HepG2 (cell line): ENCODE data around the gene PLSCR4. TPM values are rescaled to one million over a fixed set of nuclear protein-coding genes. Genes with fewer than 3 reads are reported as not detected.
"Not testable (repeated sequence)": the region's sequence is repeated elsewhere in the genome, so short reads cannot be mapped to it uniquely, and the experiment has no call there.

Experiments used
- ATAC-seq: fragments of 200-7000 bp; cut with Tn5 transposase; 3 replicates; pipeline ENCODE4 v1.9.1; 2020; ENCODE audit warnings: mild to moderate bottlenecking, moderate library complexity
- BruUV-seq: library from RNA; stranded (reverse); fragments of 400-500 nt; replicated peaks from 2 replicates; lab custom pipeline; 2021; lab: Mats Ljungman, UMichigan
- CTCF ChIA-PET: fragments of 300-600 bp; formaldehyde crosslinking; extraction: SDS; loops from one replicate; lab custom pipeline; 2021; ENCODE audit warnings: low total read pairs, inconsistent platforms, low intra/inter-chr PET ratio; lab: Yijun Ruan, JAX
- POLR2A ChIA-PET: fragments of 350-600 bp; sonication (Branson Sonifier 250); formaldehyde crosslinking; loops from one replicate; lab custom pipeline; 2020; ENCODE audit warnings: antibody characterized with exemption, inconsistent platforms; lab: Yijun Ruan, JAX
- DNase-seq: peaks from one replicate; pipeline ENCODE4 v3.0.0-alpha.2; 2015; ENCODE audit warnings: low spot score
- FAIRE-seq: peaks from 3 replicates; lab custom pipeline; 2011; peaks lifted over from hg19 to GRCh38; lab: Jason Lieb, UNC
- H2AFZ ChIP-seq: one replicate; pipeline ENCODE4 v1.6.1; 2011; ENCODE audit warnings: low read length, inconsistent platforms
- H3K27ac ChIP-seq: fragments of 300-600 bp; 3 replicates; pipeline ENCODE4 v1.8.0; 2011; ENCODE audit warnings: mixed run types, mild to moderate bottlenecking, mixed read lengths, low read length, inconsistent platforms; ENCODE audit not compliant: insufficient read depth; ENCODE audit errors: extremely low read length
- H3K27me3 ChIP-seq, 2 experiments: fragments of 200-600 bp in 1 of 2; 2 replicates in 1 of 2; 3 replicates in 1 of 2; pipeline versions ENCODE4 v1.6.0 to v1.8.0; 2011; ENCODE audit warnings: low read length in 2 of 2, mild to moderate bottlenecking in 2 of 2, moderate library complexity in 2 of 2, inconsistent platforms in 1 of 2; ENCODE audit not compliant: insufficient read depth in 2 of 2, control insufficient read depth in 1 of 2
- H3K36me3 ChIP-seq, 2 experiments: fragments of 200-600 bp in 1 of 2; replicated peaks in 1 of 2; 2 replicates in 1 of 2; 3 replicates in 1 of 2; pipeline versions ENCODE4 v1.5.1 to v1.8.0; 2011; ENCODE audit warnings: low read length in 2 of 2, inconsistent platforms in 1 of 2; ENCODE audit not compliant: insufficient read depth in 2 of 2, control insufficient read depth in 1 of 2
- H3K4me1 ChIP-seq: 2 replicates; pipeline ENCODE4 v1.5.1; 2012; ENCODE audit warnings: low read length, inconsistent platforms; ENCODE audit not compliant: insufficient read depth
- H3K4me2 ChIP-seq: 2 replicates; pipeline ENCODE4 v1.6.0; 2011; ENCODE audit warnings: low read depth, low read length, inconsistent platforms
- H3K4me3 ChIP-seq, 3 experiments: fragments of 200-600 bp in 1 of 3; sonication (generic), shearing (Covaris generic) in 1 of 3; replicated peaks in 1 of 3; 2 replicates each; pipeline ENCODE4 v1.5.1; 2011 to 2016; ENCODE audit warnings: low read length in 3 of 3, inconsistent platforms in 2 of 3, low read depth in 2 of 3, mild to moderate bottlenecking in 2 of 3, control low read depth in 1 of 3, mixed read lengths in 1 of 3; ENCODE audit not compliant: insufficient read depth in 1 of 3
- H3K79me2 ChIP-seq: one replicate; pipeline ENCODE4 v1.6.1; 2011; ENCODE audit warnings: low read length, inconsistent platforms; ENCODE audit not compliant: insufficient read depth
- H3K9ac ChIP-seq: 2 replicates; pipeline ENCODE4 v1.6.0; 2011; ENCODE audit warnings: mild to moderate bottlenecking, low read depth, low read length, inconsistent platforms; ENCODE audit not compliant: insufficient read depth
- H3K9me3 ChIP-seq: 2 replicates; pipeline ENCODE4 v1.5.1; 2012; ENCODE audit warnings: mild to moderate bottlenecking, low read length
- H4K20me1 ChIP-seq: 2 replicates; pipeline ENCODE4 v1.6.0; 2011; ENCODE audit warnings: inconsistent platforms, mild to moderate bottlenecking, low read length, moderate library complexity; ENCODE audit not compliant: insufficient read depth
- FOXP1 ChIP-seq, 2 experiments: fragments of 450-650 bp in 1 of 2; IDR thresholded peaks; 2 replicates each; pipeline ENCODE4 v1.6.1; 2017 to 2018; ENCODE audit warnings: antibody characterized with exemption in 1 of 2
- ZNF333 ChIP-seq: sonication (generic); formaldehyde crosslinking; IDR thresholded peaks from 2 replicates; pipeline ENCODE4 v1.4.0; 2020; ENCODE audit warnings: mild to moderate bottlenecking, missing genetic modification reagents, borderline replicate concordance
- ZSCAN9 ChIP-seq: IDR thresholded peaks from 2 replicates; pipeline ENCODE4 v1.6.1; 2016; ENCODE audit warnings: borderline replicate concordance
- WGBS: methylation state at CpG from one replicate; pipeline ENCODE4 v1.1.6; 2017; ENCODE audit warnings: low lambda C conversion rate; 5-methylcytosine and 5-hydroxymethylcytosine counted together
- in situ Hi-C: cut with HindIII; loops from 2 replicates; pipeline ENCODE4 v1.10.0; 2017; ENCODE audit warnings: low pct_unique_long_range_greater_than_20kb; ENCODE audit not compliant: extremely low pct_ligation_motif_present
- intact Hi-C: fragments of 100-400 bp; cut with micrococcal nuclease; formaldehyde crosslinking; loops from one replicate; pipeline ENCODE4 v1.10.0; 2022; ENCODE audit not compliant: unreplicated experiment
- polyA plus RNA-seq, 8 experiments: library from polyadenylated mRNA; depleted of rRNA in 3 of 8; stranded (reverse) in 7 of 8; unstranded in 1 of 8; fragments of >200 nt; fragmentation: Illumina TruSeq in 4 of 8; extraction: Trizol in 4 of 8; gene quantifications; 2 replicates each; pipeline versions ENCODE4 v1.2.1 to v1.2.3, GENCODE V29; 2011 to 2016; ENCODE audit warnings: low read depth in 4 of 8, missing spikeins in 1 of 8, mixed read lengths in 1 of 8; ENCODE audit not compliant: insufficient read depth in 1 of 8
- total RNA-seq, 5 experiments: library from RNA; depleted of rRNA; stranded (reverse); fragments of >200 nt; fragmentation: Illumina TruSeq; extraction: Trizol; gene quantifications; 2 replicates each; pipeline ENCODE4 v1.2.3, GENCODE V29; 2016; ENCODE audit warnings: low read depth in 1 of 5
- TF ChIP-seq, protein P1 (sequence below): IDR thresholded peaks from 2 replicates; pipeline ENCODE4 v1.6.1; 2016; ENCODE audit warnings: low read depth, missing genetic modification reagents, missing compliant biosample characterization
- TF ChIP-seq, protein P2 (sequence below): sonication (generic); formaldehyde crosslinking; IDR thresholded peaks from 2 replicates; pipeline ENCODE4 v1.4.0; 2020; ENCODE audit warnings: missing genetic modification reagents, borderline replicate concordance

Gene PLSCR4
- total and polyA plus RNA-seq, 2 of the 13 experiments (the other 11 are each of a cell fraction or from before 2014, with no cell fraction given) = 1.5 to 59.0 TPM

DNA sequence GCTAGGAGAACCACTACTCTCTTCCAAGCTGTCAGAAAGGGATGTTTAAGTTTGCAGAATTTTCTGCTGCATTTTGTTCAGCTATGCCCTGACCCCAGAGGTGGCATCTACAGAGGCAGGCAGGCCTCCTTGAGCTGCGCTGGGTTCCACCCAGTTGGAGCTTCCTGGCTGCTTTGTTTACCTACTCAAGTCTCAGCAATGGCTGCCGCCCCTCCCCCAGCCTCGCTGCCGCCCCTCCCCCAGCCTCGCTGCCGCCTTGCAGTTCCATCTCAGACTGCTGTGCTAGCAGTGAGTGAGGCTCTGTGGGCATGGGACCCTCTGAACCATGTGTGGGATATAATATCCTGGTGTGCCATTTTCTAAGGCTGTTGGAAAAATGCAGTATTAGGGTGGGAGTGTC lies 42.5 kb upstream of the PLSCR4 start:
- intact Hi-C loops = not testable (repeated sequence)

DNA sequence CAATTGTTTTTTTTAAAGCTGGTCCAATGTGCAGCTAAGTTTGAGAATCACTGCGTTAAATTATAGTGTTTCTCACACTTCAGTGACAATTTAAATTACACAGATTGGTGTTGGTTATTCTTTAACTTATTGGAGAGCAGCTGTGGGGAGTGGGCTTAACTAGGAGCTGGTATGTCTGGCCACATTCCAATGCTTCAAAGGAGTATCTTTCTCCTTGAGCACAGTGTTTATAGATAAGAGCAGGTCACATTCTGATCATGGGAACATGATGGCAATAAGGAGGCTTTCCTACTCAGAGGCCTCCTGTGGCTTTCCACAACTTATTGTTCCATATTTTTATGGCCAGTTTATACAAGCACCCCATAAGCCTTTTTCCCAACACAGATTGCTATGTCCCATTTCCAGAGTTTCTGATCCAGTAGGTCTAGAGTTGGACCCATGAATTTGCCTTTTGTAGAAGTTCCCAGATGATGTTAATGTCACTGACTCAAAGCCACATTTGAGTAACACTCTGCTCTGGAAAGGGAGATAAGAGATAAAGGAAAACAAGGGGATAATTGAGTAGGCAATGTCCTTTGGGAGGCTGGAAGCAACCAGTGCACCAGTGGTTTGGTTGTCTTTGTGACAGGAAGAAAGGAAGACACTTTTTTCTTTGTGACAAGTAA lies 33.0 kb upstream of the PLSCR4 start:
- peak; percentile 46; the same call in 1 of the 3 replicates for ATAC-seq
- no peak overlapping the region for H2AFZ ChIP-seq
- no peak overlapping the region for H3K27ac ChIP-seq
- FAIRE-seq = no peak
- BruUV-seq = no TSS peak
- ChIA-PET CTCF (no interaction called here), POLR2A (no interaction called here)
- intact Hi-C loops (no loop called here), in situ Hi-C loops (no loop called here)
- DNase-seq = peak; percentile 38
- peaks cover 17% of the 10 kb centered on the region for H3K4me1 ChIP-seq
- no peak overlapping the region for H3K9ac ChIP-seq
- H3K36me3 ChIP-seq = no peaks in the 10 kb centered on the region
- no peak overlapping the region for H3K4me3 ChIP-seq
- H3K4me2 ChIP-seq = no peak overlapping the region
- no peaks in the 10 kb centered on the region for H3K79me2 ChIP-seq
- no peaks in the 10 kb centered on the region for H3K27me3 ChIP-seq
- no peaks in the 10 kb centered on the region for H3K9me3 ChIP-seq
- no peaks in the 10 kb centered on the region for H4K20me1 ChIP-seq
- WGBS = 0% methylated on average over 1 of the region's 1 CpG
- TF ChIP-seq, protein P1, sequence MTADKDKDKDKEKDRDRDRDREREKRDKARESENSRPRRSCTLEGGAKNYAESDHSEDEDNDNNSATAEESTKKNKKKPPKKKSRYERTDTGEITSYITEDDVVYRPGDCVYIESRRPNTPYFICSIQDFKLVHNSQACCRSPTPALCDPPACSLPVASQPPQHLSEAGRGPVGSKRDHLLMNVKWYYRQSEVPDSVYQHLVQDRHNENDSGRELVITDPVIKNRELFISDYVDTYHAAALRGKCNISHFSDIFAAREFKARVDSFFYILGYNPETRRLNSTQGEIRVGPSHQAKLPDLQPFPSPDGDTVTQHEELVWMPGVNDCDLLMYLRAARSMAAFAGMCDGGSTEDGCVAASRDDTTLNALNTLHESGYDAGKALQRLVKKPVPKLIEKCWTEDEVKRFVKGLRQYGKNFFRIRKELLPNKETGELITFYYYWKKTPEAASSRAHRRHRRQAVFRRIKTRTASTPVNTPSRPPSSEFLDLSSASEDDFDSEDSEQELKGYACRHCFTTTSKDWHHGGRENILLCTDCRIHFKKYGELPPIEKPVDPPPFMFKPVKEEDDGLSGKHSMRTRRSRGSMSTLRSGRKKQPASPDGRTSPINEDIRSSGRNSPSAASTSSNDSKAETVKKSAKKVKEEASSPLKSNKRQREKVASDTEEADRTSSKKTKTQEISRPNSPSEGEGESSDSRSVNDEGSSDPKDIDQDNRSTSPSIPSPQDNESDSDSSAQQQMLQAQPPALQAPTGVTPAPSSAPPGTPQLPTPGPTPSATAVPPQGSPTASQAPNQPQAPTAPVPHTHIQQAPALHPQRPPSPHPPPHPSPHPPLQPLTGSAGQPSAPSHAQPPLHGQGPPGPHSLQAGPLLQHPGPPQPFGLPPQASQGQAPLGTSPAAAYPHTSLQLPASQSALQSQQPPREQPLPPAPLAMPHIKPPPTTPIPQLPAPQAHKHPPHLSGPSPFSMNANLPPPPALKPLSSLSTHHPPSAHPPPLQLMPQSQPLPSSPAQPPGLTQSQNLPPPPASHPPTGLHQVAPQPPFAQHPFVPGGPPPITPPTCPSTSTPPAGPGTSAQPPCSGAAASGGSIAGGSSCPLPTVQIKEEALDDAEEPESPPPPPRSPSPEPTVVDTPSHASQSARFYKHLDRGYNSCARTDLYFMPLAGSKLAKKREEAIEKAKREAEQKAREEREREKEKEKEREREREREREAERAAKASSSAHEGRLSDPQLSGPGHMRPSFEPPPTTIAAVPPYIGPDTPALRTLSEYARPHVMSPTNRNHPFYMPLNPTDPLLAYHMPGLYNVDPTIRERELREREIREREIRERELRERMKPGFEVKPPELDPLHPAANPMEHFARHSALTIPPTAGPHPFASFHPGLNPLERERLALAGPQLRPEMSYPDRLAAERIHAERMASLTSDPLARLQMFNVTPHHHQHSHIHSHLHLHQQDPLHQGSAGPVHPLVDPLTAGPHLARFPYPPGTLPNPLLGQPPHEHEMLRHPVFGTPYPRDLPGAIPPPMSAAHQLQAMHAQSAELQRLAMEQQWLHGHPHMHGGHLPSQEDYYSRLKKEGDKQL (CRISPR knock-in tag) = no peak
- TF ChIP-seq ZNF333 (CRISPR knock-in tag) (no peak), FOXP1 (IDR thresholded peaks at IDR 0.05) (no peak), FOXP1 (CRISPR knock-in tag; IDR thresholded peaks at IDR 0.05) (no peak), ZSCAN9 (CRISPR knock-in tag) (no peak)

More for the DNA sequence above, 42.5 kb upstream of the PLSCR4 start:
- DNase-seq, H3K9ac ChIP-seq, BruUV-seq, ATAC-seq, FAIRE-seq, H3K36me3 ChIP-seq, H3K4me1 ChIP-seq, H3K27me3 ChIP-seq, H3K79me2 ChIP-seq, H3K4me2 ChIP-seq, H3K9me3 ChIP-seq, H4K20me1 ChIP-seq, H3K27ac ChIP-seq, H3K4me3 ChIP-seq, in situ Hi-C loops, H2AFZ ChIP-seq, CTCF ChIA-PET, POLR2A ChIA-PET: not testable (repeated sequence)
- TF ChIP-seq, protein P2, sequence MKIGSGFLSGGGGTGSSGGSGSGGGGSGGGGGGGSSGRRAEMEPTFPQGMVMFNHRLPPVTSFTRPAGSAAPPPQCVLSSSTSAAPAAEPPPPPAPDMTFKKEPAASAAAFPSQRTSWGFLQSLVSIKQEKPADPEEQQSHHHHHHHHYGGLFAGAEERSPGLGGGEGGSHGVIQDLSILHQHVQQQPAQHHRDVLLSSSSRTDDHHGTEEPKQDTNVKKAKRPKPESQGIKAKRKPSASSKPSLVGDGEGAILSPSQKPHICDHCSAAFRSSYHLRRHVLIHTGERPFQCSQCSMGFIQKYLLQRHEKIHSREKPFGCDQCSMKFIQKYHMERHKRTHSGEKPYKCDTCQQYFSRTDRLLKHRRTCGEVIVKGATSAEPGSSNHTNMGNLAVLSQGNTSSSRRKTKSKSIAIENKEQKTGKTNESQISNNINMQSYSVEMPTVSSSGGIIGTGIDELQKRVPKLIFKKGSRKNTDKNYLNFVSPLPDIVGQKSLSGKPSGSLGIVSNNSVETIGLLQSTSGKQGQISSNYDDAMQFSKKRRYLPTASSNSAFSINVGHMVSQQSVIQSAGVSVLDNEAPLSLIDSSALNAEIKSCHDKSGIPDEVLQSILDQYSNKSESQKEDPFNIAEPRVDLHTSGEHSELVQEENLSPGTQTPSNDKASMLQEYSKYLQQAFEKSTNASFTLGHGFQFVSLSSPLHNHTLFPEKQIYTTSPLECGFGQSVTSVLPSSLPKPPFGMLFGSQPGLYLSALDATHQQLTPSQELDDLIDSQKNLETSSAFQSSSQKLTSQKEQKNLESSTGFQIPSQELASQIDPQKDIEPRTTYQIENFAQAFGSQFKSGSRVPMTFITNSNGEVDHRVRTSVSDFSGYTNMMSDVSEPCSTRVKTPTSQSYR (CRISPR knock-in tag) = peak; percentile 25; the same call in 1 of the 2 replicates
- WGBS = 80% methylated on average over 2 of the region's 6 CpGs
